Measurements from ENCODE around the gene EPS8L3.
"Not testable (repeated sequence)": the region's sequence is repeated elsewhere in the genome, so short reads cannot be mapped to it uniquely, and the experiment has no call there.

Gene EPS8L3, protein sequence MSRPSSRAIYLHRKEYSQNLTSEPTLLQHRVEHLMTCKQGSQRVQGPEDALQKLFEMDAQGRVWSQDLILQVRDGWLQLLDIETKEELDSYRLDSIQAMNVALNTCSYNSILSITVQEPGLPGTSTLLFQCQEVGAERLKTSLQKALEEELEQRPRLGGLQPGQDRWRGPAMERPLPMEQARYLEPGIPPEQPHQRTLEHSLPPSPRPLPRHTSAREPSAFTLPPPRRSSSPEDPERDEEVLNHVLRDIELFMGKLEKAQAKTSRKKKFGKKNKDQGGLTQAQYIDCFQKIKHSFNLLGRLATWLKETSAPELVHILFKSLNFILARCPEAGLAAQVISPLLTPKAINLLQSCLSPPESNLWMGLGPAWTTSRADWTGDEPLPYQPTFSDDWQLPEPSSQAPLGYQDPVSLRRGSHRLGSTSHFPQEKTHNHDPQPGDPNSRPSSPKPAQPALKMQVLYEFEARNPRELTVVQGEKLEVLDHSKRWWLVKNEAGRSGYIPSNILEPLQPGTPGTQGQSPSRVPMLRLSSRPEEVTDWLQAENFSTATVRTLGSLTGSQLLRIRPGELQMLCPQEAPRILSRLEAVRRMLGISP

DNA sequence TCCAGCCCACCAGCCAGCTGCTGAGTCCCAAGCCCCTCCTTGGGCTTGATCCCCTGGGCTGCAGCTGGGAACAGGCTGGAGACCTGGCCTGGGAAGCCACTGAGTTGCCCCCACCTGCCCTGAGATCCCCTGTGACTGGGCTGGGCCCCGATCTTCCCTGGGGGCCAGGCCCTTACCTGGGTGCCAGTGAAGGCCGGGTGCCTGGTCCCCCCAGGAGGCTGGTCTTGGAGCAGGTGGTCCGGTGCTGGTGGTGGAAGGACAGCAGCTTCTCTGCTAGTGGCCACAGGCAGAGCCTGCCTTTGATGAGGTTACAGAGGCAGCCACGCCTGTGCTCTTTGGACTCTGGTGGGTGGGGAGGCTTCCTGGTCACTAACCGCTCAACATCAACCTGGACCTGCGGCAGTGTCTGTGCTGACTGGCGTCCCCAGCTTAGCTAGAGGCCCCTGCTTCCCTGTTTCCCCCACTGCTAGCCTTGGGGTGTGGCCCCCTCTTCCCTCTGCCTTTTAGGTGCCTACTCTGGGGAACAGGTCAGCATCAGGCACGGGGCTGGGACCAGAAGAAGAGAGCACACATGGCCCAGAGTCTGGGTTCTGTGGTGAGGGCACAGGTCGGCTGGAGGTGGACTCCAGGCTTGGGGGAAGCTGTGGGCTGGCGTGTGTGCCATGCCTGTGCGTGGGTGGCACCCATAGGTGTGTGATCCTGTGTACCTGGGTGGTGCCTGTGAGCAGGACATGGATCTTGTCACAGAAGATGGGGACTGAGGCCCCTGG, at the start of gene EPS8L3:
TSS of gene EPS8L3 (minus strand) at position 278 of the 770 bp plus-strand sequence. CDS start 2,174 bp downstream, outside the sequence.
- no peak for DNase-seq

DNA sequence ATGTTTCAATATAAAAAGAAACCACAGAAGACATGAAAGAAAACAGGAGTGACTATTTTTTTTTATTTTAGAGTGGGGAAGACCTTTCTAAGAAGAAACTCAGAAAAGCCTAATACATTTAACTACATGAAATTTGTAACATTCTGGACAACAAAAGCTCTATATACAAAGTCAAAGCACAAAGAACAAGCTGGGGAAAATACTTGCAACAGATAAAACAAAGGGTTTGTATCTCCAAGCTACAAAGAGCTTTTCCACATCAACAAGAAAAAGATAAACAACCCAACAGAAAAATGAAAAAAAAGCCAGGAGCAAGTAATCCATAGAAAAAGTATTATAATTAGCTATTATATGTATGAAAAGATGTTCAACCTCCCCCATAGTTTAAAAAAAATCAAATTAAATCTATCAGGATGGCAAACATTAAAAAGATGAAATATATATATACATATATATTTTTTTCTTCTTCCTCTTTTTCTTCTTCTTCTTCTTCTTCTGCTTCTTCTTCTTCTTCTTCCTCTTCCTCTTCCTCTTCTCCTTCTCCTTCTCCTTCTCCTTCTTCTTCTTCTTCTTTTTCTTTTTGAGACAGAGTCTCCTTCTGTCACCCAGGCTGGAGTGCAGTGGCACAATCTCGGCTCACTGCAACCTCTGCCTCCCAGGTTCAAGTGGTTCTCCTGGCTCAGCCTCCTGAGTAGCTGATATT, 49.1 kb upstream of the EPS8L3 start:
- no peak for DNase-seq

DNA sequence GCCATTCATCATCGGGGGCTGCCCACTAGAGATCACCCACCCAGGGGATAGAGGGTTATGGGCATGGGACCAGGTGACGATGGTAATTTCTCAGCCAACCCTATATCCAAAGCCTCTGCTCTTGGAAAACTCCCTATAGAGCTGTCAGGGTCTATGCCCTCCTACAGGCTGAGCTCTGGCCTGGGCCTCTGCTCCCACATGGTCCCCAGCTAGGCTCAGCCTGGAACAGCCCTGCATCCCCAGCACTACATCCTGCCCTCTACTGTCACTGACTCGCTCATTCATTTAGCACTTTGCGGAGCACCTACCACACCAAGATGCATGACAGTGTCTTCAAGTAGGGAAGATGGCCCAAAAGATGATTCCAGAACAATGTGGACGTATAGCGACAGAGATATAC, 45.0 kb upstream of the EPS8L3 start:
- no peak for DNase-seq

DNA sequence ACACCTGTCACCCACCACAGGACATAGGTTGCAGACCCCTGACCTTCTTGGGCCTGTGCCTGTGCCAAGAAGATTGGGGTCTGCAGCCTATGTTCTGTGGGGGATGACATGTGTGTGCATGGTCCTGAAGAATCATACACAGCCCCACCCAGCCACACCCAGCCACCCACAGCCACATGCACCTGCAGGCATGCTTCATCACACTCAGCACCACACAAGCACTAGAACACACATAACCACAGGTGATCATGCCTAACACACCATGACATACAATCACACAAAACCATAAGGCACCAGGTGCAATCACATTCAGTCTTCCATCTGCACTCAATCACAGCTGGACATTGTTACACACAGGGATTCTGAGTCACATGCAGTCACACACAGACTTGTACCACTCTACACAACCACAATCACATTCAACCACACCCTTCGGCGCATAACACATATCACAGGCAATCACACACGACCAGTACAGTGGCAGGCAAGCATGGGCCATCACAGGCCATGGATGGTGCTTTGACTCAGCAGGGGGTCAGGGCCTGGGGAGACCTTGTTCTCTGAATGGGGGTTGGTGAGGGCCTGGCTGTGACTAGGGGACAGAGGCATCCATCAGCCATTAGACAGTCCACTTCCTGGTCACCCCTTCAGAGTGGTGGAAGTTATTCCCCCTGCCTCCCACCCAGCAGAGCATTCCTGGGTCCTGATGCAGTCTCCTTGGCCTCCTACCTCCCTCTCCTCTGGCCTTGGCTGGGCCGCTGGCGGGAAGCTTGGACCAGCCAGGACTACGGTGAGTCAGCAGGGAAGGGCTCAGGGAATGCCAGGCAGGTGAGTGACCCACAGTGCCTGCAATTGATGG, 44.3 kb upstream of the EPS8L3 start:
- DNase-seq: no peak

DNA sequence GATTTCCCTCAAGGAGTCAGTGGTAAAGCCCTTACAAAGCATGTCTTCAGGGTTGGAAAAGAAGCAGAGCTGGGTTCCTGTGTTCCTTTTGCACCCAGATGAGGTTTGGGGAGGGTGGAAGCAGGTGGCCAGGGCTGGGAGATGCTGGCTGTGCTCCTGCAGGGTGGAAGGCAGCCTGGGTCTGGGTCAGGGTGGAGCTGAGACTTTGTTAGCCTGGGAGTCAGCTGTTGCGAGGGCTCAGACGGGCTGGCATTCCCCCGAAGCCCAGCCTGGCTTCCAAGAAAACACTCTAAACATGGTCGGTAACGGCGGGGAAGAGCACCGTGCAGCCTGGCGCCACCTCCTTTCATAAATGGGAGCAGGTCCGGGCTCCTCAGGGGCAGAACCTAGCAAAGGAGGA, 43.7 kb upstream of the EPS8L3 start:
- no peak for DNase-seq

DNA sequence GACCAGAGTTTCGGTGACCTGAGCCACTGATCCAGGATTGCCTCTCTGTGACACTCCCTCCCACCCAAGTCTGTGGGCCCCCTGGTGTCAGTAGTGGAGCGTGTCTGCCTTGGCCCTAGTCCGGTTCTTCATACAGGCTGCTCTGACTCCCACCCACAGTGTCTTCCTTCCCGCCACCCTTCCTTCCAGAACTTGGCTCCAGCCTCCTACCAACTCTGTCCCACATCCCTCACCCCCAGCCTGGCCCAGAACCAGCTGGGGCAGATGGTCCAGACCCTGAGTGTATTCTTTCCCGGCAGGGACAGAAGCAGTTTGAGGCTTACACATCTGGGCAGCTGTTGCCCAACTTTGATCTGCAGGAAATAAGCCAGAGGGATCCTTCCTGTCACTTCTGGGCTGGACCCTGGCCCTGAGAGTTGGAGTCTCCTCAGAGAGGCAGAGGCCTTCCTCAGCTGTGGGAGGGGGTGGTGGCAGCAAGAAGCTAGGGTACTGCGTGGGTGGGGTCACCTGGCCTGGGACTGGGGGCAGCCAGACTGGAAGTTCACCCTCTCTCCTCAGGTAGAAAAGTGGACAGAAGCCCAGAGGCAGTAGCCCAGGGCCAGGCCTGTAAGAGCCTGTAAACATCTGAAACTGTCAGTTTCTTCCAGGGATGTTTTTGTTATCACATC, 43.1 kb upstream of the EPS8L3 start:
- no peak for DNase-seq

DNA sequence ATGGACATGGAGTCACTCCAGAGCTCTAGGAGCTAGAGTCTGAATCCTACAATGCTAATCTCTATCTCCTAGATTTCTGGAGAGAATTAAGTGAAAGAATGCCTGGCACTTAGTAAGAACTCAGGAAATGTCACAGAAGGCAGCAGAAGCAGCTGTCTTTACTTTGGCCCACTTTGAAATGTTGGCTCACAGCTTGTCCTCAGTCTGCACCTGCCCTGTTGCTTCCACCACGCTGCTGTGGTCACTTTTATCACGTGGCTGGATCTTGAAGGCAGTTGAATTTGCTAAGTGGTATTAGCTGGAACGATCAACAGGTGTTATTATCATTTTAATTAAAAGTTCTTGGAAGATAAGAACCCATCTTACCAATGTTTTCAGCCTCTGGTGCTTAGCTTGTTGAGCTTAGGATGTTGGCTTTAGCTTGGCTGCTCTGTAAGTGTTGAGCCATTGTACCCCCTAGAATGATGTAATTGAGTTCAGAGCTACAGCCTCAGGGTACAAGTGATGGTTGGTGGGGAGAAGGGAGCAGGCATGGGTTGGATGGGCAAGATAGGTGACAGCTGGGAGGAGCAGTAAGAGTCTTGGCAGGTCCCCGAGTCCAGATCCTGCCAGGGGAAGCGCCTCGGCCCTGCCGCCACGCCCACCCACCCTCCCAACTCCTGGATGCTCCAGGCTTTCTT, 41.9 kb upstream of the EPS8L3 start:
- peak; percentile 65 for DNase-seq

DNA sequence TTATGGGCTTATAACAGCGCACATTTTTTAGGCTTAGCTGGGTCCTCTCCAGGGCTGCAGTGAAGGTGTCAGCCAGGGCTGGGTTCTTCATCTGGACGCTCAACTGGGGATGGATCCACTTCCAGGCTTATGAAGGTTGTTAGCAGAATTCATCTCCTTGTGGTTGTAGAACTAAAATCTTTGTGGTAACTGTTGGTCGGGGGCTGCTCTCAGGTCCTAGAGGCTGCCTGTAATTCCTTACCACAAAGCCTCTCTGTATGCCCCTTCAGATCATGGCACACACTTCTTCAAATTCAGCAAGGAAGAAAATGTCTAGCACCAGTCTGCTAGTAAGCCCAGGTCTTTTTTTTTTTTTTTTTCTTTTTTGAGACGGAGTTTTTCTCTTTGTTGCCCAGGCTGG, 40.9 kb upstream of the EPS8L3 start:
- no peak for DNase-seq

DNA sequence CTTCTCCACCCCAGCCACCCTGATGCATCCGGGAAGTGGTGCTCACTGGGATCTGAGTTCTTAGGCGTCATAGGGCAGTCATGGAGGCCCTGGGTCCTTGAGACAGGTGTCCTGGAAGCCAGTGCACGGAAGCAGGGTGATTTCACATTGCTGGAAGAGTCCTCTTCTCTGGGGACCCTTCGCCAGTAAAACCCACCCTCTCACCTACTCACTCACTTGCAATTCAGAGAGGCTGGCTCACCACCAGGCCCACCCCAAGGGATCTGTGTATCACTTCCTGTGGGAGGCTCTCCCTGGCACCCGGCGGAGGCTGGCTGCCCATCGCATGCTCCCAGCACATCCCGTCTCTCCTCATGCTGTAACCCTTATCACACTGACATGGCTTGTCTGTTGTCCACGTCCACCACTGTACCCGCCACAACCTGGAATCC, 40.2 kb upstream of the EPS8L3 start:
- DNase-seq: no peak

DNA sequence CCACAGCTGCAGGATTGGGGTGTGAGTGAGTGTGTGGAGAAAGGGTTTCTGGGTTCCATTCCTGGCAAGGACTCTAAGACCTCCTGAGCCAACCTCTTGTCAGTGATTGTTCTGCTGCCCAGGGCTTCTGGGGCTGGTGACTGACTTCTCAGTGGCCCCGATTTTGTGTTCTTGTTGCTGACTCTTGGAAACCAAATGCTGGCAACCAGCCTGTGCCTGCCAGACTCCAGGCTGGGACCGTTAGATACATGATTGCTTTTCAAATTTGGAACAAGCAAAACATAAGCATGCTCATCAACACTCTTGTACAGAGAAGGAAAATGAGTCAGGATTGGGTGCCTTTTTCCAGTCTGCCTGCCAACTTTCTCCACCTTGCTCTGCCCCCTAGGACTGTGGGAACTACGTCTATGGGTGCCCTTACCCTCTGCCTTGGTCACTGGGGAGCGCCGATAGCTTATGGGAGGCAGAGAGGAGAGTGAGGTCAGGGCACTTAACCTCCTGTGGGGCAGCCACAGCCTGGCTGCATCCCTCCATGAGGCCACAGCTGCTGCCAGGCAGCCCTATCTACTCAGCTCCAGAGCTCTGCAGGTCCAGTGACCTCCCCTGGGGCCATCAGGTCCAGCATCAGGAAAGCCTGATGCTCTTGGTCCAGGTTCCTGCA, 39.3 kb upstream of the EPS8L3 start:
- DNase-seq: no peak

DNA sequence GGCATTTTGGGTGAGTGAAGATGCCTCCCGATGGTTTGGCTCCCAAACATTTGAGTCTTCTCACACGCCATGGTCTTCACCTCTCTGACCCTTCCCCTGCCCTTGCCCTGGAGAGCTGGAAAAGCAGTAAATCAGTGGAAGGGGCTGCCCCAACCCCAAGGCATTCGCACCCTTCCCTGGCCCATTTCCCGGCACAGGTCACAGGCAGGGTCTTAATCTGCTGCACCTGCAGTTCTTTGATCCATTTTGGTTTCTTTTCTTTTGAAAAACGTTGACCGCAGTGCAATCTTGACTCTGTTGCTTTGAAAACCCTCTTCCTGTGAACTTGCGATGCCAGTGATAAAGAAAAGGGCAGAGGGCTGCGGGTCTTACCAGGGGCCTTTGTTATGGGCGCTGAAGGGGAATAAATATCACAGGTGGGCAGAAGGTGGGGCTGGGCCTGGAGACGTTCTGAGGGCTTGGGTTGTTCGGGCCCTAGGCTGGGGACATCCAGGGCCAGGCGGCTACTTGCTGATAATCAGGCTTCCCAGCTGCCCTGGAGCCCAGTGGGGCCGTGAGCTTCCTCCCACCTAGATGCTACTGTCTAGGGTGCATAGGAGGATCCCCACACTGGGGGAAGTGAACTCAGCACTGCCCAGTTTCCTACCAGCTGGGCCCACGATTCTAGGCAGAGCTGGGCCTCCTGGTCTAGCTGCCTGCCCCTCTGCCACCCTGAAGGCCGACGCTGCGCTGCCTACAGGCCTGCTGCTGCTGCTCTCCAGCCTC, 38.6 kb upstream of the EPS8L3 start:
- peak; percentile 61 for DNase-seq

DNA sequence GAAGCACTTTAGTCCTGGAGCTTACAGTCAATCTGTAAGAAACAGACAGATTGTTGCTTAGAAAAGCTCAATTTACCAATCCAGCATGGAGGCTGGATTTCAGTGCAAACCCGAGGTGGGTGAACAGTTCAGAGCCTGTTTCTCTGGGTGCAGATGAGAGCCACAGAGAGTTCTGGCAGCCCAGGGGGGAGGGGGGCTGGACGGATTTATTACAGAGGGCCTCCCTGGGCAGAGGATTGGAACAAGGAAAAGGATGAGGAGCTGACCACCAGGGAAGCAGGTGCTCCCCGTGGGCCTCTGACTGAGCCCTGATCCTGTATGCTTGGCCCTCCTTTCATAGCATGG, 38.0 kb upstream of the EPS8L3 start:
- no peak for DNase-seq

DNA sequence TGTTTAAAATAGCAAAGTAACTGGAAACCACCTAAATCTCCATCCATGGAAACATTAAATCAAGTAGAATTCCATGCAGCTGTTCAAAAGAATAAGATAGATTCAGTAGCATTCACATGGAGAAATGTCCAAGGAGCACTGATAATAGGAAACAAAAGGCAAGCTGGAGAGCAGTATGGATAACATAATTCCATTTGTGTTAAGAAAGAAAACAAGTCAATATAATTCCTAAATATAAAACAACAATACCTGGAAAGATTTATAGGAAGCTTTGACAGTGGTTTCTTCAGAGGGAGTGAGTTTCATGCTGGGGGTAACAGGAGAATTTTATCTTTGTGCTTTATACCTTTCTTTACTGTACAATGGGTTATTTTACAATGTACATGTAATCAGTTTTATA, 36.6 kb upstream of the EPS8L3 start:
- DNase-seq: no peak

DNA sequence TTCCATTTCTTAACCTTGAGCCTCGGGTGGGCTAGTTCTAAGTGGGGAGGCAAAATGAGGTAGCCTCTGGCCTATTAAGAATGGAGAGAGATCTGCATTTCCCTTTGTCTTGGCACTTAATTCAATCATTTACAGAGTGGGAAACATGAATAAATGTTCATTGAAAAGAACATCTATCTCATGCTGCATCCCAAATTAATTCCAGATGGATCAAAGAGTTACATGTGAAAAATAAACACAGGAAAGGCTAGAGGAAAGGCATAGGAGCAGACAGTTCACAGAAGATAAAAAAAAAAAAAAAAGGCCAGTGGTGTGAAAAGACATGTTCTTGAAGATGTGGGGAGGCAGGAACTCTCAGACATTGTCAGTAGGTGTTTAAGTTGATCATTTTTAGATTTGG, 35.7 kb upstream of the EPS8L3 start:
- no peak for DNase-seq

DNA sequence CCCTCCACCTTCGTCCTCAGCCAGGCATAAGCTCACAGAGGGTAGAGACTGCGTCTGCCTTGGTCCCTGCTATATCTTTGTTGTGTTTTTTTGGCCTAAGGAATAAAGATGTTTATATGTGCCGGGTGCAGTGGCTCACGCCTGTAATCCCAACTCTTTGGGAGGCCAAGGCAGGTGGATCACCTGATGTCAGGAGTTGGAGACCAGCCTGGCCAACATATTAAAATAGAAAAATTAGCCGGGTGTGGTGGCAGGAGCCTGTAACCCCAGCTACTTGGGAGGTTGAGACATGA, 33.5 kb upstream of the EPS8L3 start:
- not testable (repeated sequence) for DNase-seq

DNA sequence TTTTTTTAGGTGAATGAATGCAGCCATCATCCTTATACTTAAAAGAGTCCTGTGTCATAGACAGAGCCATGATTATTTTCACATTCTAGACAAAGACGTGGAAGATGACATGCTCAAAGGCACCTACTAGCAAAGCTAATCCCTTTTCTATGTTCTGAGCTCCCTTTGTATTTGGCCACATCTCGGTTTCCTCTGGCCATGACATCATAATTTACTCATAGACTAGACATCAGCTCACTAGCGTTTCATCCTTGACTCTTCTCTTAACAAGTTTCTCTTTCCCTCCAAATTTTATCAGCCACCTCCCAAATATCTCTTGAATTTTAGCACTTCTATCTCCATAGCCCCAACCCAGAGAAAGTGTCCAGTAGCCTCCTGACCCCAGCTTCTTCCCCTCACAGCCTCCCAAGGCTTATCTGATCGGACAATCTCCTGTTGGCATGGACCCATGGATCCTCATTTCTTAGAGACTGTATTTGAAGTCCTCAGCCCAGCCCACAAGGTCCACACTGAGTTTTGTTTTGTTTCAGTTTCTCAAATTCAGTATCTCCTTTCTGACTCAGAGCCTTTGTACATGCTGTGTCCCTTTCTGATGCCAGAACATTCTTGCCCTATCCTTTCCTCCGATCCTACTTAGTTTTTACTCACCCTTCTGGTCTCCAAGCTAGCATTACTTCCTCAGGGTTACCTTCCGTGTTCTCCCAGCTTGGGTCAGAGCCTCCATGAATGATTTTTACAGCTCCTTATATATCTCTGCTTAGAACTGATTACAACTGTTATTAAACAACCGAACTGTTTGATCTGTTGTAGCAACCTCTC, 33.0 kb upstream of the EPS8L3 start:
- no peak for DNase-seq

DNA sequence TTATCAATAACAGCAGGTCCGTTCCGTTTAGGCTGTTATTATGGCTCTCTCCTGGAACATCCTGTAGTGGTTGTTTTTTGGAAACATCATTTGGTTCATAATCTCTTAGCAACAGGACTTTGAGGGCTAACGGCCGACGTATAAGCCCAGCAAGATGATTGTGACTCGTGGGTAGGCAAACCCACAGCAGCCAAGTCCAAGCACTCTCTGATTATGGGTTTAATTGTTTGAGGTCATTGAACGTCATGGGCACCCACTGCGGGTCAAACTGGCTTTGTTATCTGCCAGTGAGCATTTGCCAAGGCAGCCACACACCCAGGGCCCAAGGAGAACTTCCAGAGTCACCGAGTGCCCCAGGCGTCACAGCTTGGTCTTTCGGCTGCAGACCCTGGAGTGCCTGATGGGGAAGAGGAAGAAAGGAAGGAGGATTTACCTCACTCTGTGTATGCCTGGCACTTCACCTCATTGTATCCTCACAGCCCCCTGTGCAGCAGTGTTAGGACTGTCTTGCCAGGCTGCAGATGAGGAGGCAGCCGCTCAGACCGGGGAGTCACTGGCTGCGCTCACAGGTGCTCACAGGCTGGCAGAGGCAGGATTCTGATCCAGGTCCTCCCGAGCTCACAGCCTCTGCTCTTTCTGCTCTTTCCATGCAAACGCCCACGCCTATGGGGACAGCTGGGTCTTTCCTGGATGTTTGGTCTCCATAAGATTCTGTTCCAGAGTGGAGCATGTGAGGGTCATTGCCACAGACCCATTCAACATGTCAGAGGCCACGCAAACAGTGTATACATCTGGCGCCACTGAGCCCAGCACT, 30.8 kb upstream of the EPS8L3 start:
- DNase-seq: peak; percentile 98

Measured in hematopoietic multipotent progenitor cell treated with erythropoietin and hydrocortisone succinate and interleukin-3 and kit ligand, for 4 days (in vitro differentiated cells).